Neural cell (in vitro differentiated cells): ENCODE data around the gene CELSR1. TPM values are rescaled to one million over a fixed set of nuclear protein-coding genes. Genes with fewer than 3 reads are reported as not detected.

Experiments
- H2AFZ ChIP-seq: fragments of 200-600, 300-800 bp; sonication (generic), shearing (Covaris generic); 2 replicates; pipeline ENCODE4 v1.6.0; 2014; ENCODE audit warnings: low read depth, mild to moderate bottlenecking, antibody characterized with exemption, low read length, moderate library complexity
- H3F3A ChIP-seq: fragments of 200-600 bp; shearing (Covaris generic); 2 replicates; pipeline ENCODE4 v1.6.1; 2016; ENCODE audit warnings: mild to moderate bottlenecking, moderate library complexity, mixed read lengths, antibody characterized with exemption, low read length; ENCODE audit not compliant: insufficient read depth, poor library complexity, severe bottlenecking
- H3K27ac ChIP-seq: fragments of 200-600, 300-800 bp; sonication (generic), shearing (Covaris generic); 2 replicates; pipeline ENCODE4 v1.5.1; 2014; ENCODE audit warnings: mild to moderate bottlenecking, low read length, moderate library complexity
- H3K27me3 ChIP-seq: fragments of 300-800, 200-600 bp; sonication (generic), shearing (Covaris generic); 2 replicates; pipeline ENCODE4 v1.6.0; 2014; ENCODE audit warnings: mild to moderate bottlenecking, low read depth, low read length, moderate library complexity; ENCODE audit not compliant: insufficient read depth
- H3K36me3 ChIP-seq: fragments of 300-800, 200-600 bp; sonication (generic), shearing (Covaris generic); 2 replicates; pipeline ENCODE4 v1.5.1; 2014; ENCODE audit warnings: mild to moderate bottlenecking, antibody characterized with exemption, low read length, moderate library complexity; ENCODE audit not compliant: insufficient read depth
- H3K4me2 ChIP-seq: fragments of 300-800, 200-600 bp; sonication (generic), shearing (Covaris generic); 2 replicates; pipeline ENCODE4 v1.6.0; 2014; ENCODE audit warnings: mild to moderate bottlenecking, low read length
- H3K4me3 ChIP-seq: fragments of 300-800, 200-600 bp; sonication (generic), shearing (Covaris generic); 2 replicates; pipeline ENCODE4 v1.5.1; 2014; ENCODE audit warnings: mild to moderate bottlenecking, low read length, moderate library complexity
- H3K79me2 ChIP-seq: fragments of 200-600 bp; shearing (Covaris generic); replicated peaks from 2 replicates; pipeline ENCODE4 v1.6.0; 2014; ENCODE audit warnings: mild to moderate bottlenecking, low read length, moderate library complexity; ENCODE audit not compliant: insufficient read depth
- H3K9ac ChIP-seq: fragments of 300-800, 200-600 bp; sonication (generic), shearing (Covaris generic); 2 replicates; pipeline ENCODE4 v1.6.1; 2016; ENCODE audit warnings: mild to moderate bottlenecking, low read length, mixed read lengths
- H3K9me2 ChIP-seq: fragments of 200-600 bp; shearing (Covaris generic); 2 replicates; pipeline ENCODE4 v1.6.1; 2016; ENCODE audit warnings: mild to moderate bottlenecking, low read length, mixed read lengths; ENCODE audit not compliant: insufficient read depth
- H3K9me3 ChIP-seq: fragments of 200-600, 300-800 bp; sonication (generic), shearing (Covaris generic); 2 replicates; pipeline ENCODE4 v1.6.1; 2016; ENCODE audit warnings: mild to moderate bottlenecking, mixed run types, low read length, moderate library complexity, mixed read lengths
- H4K20me1 ChIP-seq: fragments of 200-600 bp; shearing (Covaris generic); 2 replicates; pipeline ENCODE4 v1.6.1; 2016; ENCODE audit warnings: mild to moderate bottlenecking, mixed run types; ENCODE audit not compliant: insufficient read depth
- EP300 ChIP-seq: fragments of 450-650 bp; conservative IDR thresholded peaks from 2 replicates; pipeline ENCODE4 v1.6.1; 2014; ENCODE audit warnings: antibody characterized with exemption, mild to moderate bottlenecking, moderate library complexity; ENCODE audit not compliant: poor library complexity, severe bottlenecking
- EZH2 ChIP-seq: fragments of 200-600, 300-800 bp; shearing (Covaris generic), sonication (generic); IDR thresholded peaks from 2 replicates; pipeline ENCODE4 v1.6.1; 2014; ENCODE audit warnings: antibody characterized with exemption, low read length, borderline replicate concordance, mild to moderate bottlenecking; ENCODE audit not compliant: insufficient read depth, poor library complexity, severe bottlenecking
- MXI1 ChIP-seq: fragments of 450-650 bp; conservative IDR thresholded peaks from 2 replicates; pipeline ENCODE4 v1.6.1; 2014; ENCODE audit warnings: antibody characterized with exemption, mild to moderate bottlenecking; ENCODE audit not compliant: poor library complexity, severe bottlenecking
- POLR2AphosphoS5 ChIP-seq: IDR thresholded peaks from 2 replicates; pipeline ENCODE4 v1.6.1; 2012
- RAD21 ChIP-seq: fragments of 450-650 bp; conservative IDR thresholded peaks from 2 replicates; pipeline ENCODE4 v1.6.1; 2014; ENCODE audit warnings: antibody characterized with exemption, mild to moderate bottlenecking, moderate library complexity
- SMC3 ChIP-seq: fragments of 450-650 bp; conservative IDR thresholded peaks from 2 replicates; pipeline ENCODE4 v1.6.1; 2014; ENCODE audit warnings: antibody characterized with exemption, mild to moderate bottlenecking, moderate library complexity; ENCODE audit not compliant: poor library complexity
- TAF1 ChIP-seq: IDR thresholded peaks from 2 replicates; pipeline ENCODE4 v1.6.1; 2012; ENCODE audit warnings: low read depth
- polyA plus RNA-seq: library from polyadenylated mRNA; depleted of rRNA; stranded (reverse); fragments of >200 nt; gene quantifications from 2 replicates; pipeline ENCODE4 v1.2.3, GENCODE V29; 2014
- TF ChIP-seq, protein P1 (sequence below): fragments of 450-650 bp; IDR thresholded peaks from 2 replicates; pipeline ENCODE4 v1.5.1; 2014; ENCODE audit warnings: antibody characterized with exemption, mild to moderate bottlenecking, moderate library complexity; ENCODE audit not compliant: poor library complexity, severe bottlenecking
- TF ChIP-seq, protein P2 (sequence below): IDR thresholded peaks from 2 replicates; pipeline ENCODE4 v1.6.1; 2012; ENCODE audit warnings: borderline replicate concordance

CELSR1 gene
- polyA plus RNA-seq, 1 donor from 2014 or later, result 0.14 TPM

DNA sequence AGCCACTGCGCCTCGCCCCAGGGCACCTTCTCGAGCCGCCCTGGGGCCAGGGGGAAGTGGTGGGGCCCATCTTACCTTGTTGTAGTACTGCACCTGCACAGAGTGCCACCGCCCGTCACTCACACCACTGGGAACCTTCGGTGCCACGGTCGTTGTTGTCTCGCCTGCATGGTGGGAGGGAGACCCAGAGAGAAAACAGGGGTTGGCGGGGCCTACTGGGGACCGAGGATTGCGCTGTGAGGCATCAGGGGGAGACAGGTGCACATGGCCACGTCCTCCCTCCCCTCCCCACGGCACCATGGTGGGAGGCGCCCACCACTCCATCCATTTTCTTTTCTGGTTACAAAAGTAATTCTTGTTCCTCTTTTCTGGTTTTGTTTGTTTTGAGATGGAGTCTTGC, 104.1 kb downstream of the CELSR1 start:
- H3K4me3 ChIP-seq, result no peak overlapping the region
- no peaks in the 10 kb centered on the region for H4K20me1 ChIP-seq
- no peak overlapping the region for H3K27ac ChIP-seq
- no peaks in the 10 kb centered on the region for H3K79me2 ChIP-seq
- no peak overlapping the region for H3K9ac ChIP-seq
- H3K36me3 ChIP-seq, result no peaks in the 10 kb centered on the region
- H3K27me3 ChIP-seq, result no peaks in the 10 kb centered on the region
- H3K9me3 ChIP-seq, result no peaks in the 10 kb centered on the region
- no peak overlapping the region for H2AFZ ChIP-seq
- H3K4me2 ChIP-seq, result no peak overlapping the region
- TF ChIP-seq POLR2AphosphoS5, result no peak
- no peak for TF ChIP-seq MXI1
- H3K9me2 ChIP-seq, result no peaks in the 10 kb centered on the region
- H3F3A ChIP-seq, result no peaks in the 10 kb centered on the region

DNA sequence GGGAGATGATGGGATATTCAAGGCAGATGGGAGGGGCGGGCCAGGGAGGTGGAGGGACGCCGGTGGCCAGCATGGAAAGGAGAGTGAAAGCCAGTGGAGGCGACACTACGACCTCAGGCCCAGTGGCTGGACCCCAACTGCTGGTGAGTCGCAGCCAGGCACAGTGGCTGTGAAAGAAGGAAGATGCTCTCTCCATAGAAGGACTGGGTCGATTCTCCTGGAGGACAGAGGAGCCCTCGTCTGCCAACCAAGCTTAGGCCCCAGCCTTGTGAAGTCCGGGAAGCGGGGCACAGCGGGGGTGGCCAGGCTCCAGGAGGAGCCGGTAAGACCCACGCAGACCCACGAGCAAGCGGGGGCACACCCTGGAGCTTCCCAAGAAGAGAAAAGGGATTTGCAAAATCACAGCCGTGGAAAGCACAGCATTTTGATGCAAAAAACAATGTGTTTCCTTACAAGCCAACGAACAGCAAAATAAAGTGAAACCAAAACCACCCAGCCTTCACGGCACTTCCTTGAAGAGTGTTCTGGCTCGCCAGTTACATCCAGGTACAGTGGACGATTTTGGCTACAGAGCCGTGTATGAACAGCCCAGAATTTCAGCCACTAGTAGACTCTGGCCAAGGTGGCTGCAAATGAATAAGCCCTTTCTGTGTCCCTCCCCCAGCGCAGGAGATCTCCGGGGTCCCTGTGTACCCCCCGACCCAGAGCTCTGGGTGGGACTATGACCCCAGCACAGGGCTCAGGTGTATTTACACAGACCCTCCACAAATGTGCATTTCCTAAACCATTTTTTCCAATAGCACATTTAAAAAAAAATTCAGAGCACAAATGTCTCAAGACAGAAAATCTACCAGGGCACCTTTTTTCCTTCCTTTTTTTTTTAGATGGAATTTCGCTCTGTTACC, 105.0 kb downstream of the CELSR1 start:
- H2AFZ ChIP-seq, result no peak overlapping the region
- H3K27me3 ChIP-seq, result no peaks in the 10 kb centered on the region
- H3K4me3 ChIP-seq, result no peak overlapping the region
- no peaks in the 10 kb centered on the region for H3K79me2 ChIP-seq
- no peak overlapping the region for H3K4me2 ChIP-seq
- H3F3A ChIP-seq, result no peaks in the 10 kb centered on the region
- no peaks in the 10 kb centered on the region for H3K9me2 ChIP-seq
- TF ChIP-seq EZH2 (no peak), TAF1 (no peak), SMC3 (no peak), RAD21 (no peak), EP300 (no peak), MXI1 (no peak), POLR2AphosphoS5 (no peak)
- TF ChIP-seq, protein P1, sequence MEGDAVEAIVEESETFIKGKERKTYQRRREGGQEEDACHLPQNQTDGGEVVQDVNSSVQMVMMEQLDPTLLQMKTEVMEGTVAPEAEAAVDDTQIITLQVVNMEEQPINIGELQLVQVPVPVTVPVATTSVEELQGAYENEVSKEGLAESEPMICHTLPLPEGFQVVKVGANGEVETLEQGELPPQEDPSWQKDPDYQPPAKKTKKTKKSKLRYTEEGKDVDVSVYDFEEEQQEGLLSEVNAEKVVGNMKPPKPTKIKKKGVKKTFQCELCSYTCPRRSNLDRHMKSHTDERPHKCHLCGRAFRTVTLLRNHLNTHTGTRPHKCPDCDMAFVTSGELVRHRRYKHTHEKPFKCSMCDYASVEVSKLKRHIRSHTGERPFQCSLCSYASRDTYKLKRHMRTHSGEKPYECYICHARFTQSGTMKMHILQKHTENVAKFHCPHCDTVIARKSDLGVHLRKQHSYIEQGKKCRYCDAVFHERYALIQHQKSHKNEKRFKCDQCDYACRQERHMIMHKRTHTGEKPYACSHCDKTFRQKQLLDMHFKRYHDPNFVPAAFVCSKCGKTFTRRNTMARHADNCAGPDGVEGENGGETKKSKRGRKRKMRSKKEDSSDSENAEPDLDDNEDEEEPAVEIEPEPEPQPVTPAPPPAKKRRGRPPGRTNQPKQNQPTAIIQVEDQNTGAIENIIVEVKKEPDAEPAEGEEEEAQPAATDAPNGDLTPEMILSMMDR, result no peak
- no peaks in the 10 kb centered on the region for H3K36me3 ChIP-seq
- H3K9ac ChIP-seq, result no peak overlapping the region
- H4K20me1 ChIP-seq, result no peaks in the 10 kb centered on the region
- H3K9me3 ChIP-seq, result no peaks in the 10 kb centered on the region
- H3K27ac ChIP-seq, result no peak overlapping the region

DNA sequence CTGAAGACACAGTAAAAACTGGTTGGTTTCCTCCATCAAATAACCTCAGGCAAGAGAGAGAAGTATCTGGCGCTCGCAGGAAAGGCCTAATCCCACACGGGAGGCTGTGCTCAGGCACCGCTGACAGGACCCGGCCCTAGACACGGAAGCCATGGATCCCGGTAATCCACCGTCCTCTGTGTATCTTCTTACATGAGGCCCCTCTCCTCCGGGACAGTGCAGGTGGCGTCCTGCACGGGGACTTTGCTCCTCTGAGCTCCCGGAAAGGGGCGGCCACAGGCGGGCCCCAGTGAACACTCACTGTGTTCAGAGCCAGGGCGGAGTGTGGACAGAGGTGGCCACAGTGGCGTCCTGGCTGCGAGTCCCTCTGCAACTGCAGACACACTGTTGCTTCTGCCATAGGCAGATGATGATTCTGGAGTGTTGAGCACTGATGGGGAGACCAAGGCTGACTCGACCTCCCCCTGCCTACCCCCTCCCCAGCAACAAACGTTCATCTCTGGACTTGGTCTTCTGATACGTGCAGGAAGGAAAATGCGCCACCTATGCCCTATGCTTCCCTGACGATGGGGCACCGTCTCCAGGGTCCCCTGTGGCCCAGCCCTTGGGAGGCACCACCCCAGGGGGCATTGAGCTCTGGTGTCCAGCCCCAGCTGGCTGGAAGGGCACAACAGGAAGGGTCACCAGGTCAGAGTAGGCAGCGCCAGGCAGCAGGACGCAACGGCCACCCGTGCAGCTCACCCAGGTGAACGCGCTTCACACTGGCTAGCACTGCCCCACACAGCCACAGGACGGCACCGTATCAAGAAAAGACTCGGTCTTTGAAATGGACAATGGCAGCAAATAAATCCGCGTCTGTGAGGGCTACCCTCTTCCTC, 106.2 kb downstream of the CELSR1 start:
- Histone ChIP-seq H3K4me2 (no peak overlapping the region), H4K20me1 (no peaks in the 10 kb centered on the region), H3K36me3 (no peaks in the 10 kb centered on the region), H3F3A (no peaks in the 10 kb centered on the region), H3K9me2 (no peaks in the 10 kb centered on the region), H3K79me2 (no peaks in the 10 kb centered on the region), H3K4me3 (no peak overlapping the region), H3K9me3 (no peaks in the 10 kb centered on the region), H3K27me3 (no peaks in the 10 kb centered on the region), H2AFZ (no peak overlapping the region), H3K9ac (no peak overlapping the region), H3K27ac (no peak overlapping the region)
- TF ChIP-seq RAD21, result no peak
- no peak for TF ChIP-seq TAF1
- TF ChIP-seq, protein P2, sequence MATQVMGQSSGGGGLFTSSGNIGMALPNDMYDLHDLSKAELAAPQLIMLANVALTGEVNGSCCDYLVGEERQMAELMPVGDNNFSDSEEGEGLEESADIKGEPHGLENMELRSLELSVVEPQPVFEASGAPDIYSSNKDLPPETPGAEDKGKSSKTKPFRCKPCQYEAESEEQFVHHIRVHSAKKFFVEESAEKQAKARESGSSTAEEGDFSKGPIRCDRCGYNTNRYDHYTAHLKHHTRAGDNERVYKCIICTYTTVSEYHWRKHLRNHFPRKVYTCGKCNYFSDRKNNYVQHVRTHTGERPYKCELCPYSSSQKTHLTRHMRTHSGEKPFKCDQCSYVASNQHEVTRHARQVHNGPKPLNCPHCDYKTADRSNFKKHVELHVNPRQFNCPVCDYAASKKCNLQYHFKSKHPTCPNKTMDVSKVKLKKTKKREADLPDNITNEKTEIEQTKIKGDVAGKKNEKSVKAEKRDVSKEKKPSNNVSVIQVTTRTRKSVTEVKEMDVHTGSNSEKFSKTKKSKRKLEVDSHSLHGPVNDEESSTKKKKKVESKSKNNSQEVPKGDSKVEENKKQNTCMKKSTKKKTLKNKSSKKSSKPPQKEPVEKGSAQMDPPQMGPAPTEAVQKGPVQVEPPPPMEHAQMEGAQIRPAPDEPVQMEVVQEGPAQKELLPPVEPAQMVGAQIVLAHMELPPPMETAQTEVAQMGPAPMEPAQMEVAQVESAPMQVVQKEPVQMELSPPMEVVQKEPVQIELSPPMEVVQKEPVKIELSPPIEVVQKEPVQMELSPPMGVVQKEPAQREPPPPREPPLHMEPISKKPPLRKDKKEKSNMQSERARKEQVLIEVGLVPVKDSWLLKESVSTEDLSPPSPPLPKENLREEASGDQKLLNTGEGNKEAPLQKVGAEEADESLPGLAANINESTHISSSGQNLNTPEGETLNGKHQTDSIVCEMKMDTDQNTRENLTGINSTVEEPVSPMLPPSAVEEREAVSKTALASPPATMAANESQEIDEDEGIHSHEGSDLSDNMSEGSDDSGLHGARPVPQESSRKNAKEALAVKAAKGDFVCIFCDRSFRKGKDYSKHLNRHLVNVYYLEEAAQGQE, result no peak
- TF ChIP-seq, protein P1, result no peak
- no peak for TF ChIP-seq EZH2
- TF ChIP-seq SMC3, result no peak
- no peak for TF ChIP-seq POLR2AphosphoS5
- TF ChIP-seq MXI1, result no peak
- no peak for TF ChIP-seq EP300
